Measurements from ENCODE around the gene KCNG4. TPM values are rescaled to one million over a fixed set of nuclear protein-coding genes. Genes with fewer than 3 reads are reported as not detected.

The KCNG4 gene
- total and polyA plus RNA-seq, 2 of the 8 experiments (the other 6 are each of a cell fraction or from before 2014, with no cell fraction given) = not detected

GRCh38 chr16:84223456-84223855, 16.4 kb downstream of the KCNG4 start (continued):
- TF ChIP-seq CHD7 (IDR thresholded peaks at IDR 0.05; ENCODE audit: insufficient replicate concordance, low read length) = no peak
- TF ChIP-seq RXRA (IDR thresholded peaks at IDR 0.05; ENCODE audit: insufficient read depth, low read depth, low read length) = no peak

All from H1 (cell line).